ENCODE measurements around the gene WWOX. TPM values are rescaled to one million over a fixed set of nuclear protein-coding genes. Genes with fewer than 3 reads are reported as not detected.

Gene WWOX
- polyA plus RNA-seq, 2 of the 4 experiments (the other 2 are of a cell fraction), result 16.0 to 17.2 TPM

GRCh38 chr16:78528265-78528664 lies 428.8 kb downstream of the WWOX start:
- H3K4me3 ChIP-seq, result no peak overlapping the region
- 47% methylated on average over 5 of the region's 5 CpGs for WGBS (ENCODE audit: missing lambda C conversion rate)
- no peak overlapping the region for H3K4me2 ChIP-seq
- ATAC-seq (no peak), FAIRE-seq (no peak), DNase-seq (ENCODE audit: low read depth in 1 of 2, low spot score in 1 of 2) (no peak)
- CTCF ChIA-PET, result interaction anchor here (0.7 kb wide), 1 partner anchor 432 kb away, joined by 3 read pairs; no protein-coding TSS in a partner anchor
- H3K27ac ChIP-seq, result no peak overlapping the region
- TF ChIP-seq CEBPB (IDR thresholded peaks at IDR 0.05), result no peak
- no peak for TF ChIP-seq NFE2L2 (conservative IDR thresholded peaks at IDR 0.05; ENCODE audit: low read length)
- no peak for TF ChIP-seq BHLHE40 (IDR thresholded peaks at IDR 0.05; ENCODE audit: low read depth, low read length)
- TF ChIP-seq RCOR1 (IDR thresholded peaks at IDR 0.05; ENCODE audit: low read depth, low read length), result no peak
- TF ChIP-seq ZSCAN20 (CRISPR knock-in tag; IDR thresholded peaks at IDR 0.05), result no peak
- TF ChIP-seq ZNF302 (CRISPR knock-in tag; IDR thresholded peaks at IDR 0.05), result no peak
- TF ChIP-seq HOXB13 (CRISPR knock-in tag; IDR thresholded peaks at IDR 0.05; ENCODE audit: low read depth), result no peak
- TF ChIP-seq PHF8 (IDR thresholded peaks at IDR 0.05; ENCODE audit: borderline replicate concordance, low read depth), result no peak
- no peak for TF ChIP-seq MAX (IDR thresholded peaks at IDR 0.05)
- TF ChIP-seq POLR2A (IDR thresholded peaks at IDR 0.05; ENCODE audit: low read length), result no peak
- no peak for TF ChIP-seq HMGXB4 (CRISPR knock-in tag; IDR thresholded peaks at IDR 0.05; ENCODE audit: borderline replicate concordance)
- POLR2A ChIA-PET, result no interaction called here
- no peaks in the 10 kb centered on the region for H3K9me3 ChIP-seq
- H3K4me1 ChIP-seq, result peaks cover 6% of the 10 kb centered on the region; the same call in 1 of the 3 replicates

- Histone ChIP-seq H3K9me3 (no peaks in the 10 kb centered on the region), H3K27ac (no peak overlapping the region), H3K4me3 (no peak overlapping the region), H3K4me1 (no peaks in the 10 kb centered on the region), H3K4me2 (no peak overlapping the region)
- WGBS (ENCODE audit: missing lambda C conversion rate), result 51% methylated on average over 5 of the region's 5 CpGs
- ChIA-PET POLR2A (no interaction called here), CTCF (no interaction called here)
- ATAC-seq (no peak), DNase-seq (ENCODE audit: low read depth in 1 of 2, low spot score in 1 of 2) (no peak), FAIRE-seq (no peak)
- no peak for TF ChIP-seq E2F6 (IDR thresholded peaks at IDR 0.05; ENCODE audit: borderline replicate concordance, low read depth)
- TF ChIP-seq PBX3 (IDR thresholded peaks at IDR 0.05), result no peak
- TF ChIP-seq NFE2L2 (conservative IDR thresholded peaks at IDR 0.05; ENCODE audit: low read length), result no peak
- no peak for TF ChIP-seq CHD4 (IDR thresholded peaks at IDR 0.05; ENCODE audit: borderline replicate concordance)
- no peak for TF ChIP-seq NPAS2 (CRISPR knock-in tag; IDR thresholded peaks at IDR 0.05; ENCODE audit: borderline replicate concordance)
- TF ChIP-seq ZFP36 (IDR thresholded peaks at IDR 0.05; ENCODE audit: borderline replicate concordance, partially characterized antibody), result no peak
- no peak for TF ChIP-seq FOSB (CRISPR knock-in tag; IDR thresholded peaks at IDR 0.05)
- TF ChIP-seq BCL3 (IDR thresholded peaks at IDR 0.05), result no peak
These were observed 430.4 kb downstream of the WWOX start for GRCh38 chr16:78529881-78530280.

- ATAC-seq, result no peak
- TF ChIP-seq POLR2AphosphoS2 (conservative IDR thresholded peaks at IDR 0.05; ENCODE audit: low read length) (no peak), KDM1A (IDR thresholded peaks at IDR 0.05; ENCODE audit: low read depth) (no peak), ZNF302 (CRISPR knock-in tag; IDR thresholded peaks at IDR 0.05) (no peak), NR3C1 (IDR thresholded peaks at IDR 0.05) (no peak), CEBPB (IDR thresholded peaks at IDR 0.05) (no peak), HDAC2 (IDR thresholded peaks at IDR 0.05) (no peak), RNF2 (IDR thresholded peaks at IDR 0.05; ENCODE audit: borderline replicate concordance, low read depth) (no peak), SREBF2 (IDR thresholded peaks at IDR 0.05) (no peak)
- Histone ChIP-seq H3K9me3 (no peaks in the 10 kb centered on the region), H3K4me2 (no peak overlapping the region), H3K4me1 (no peaks in the 10 kb centered on the region), H3K27ac (no peak overlapping the region), H3K4me3 (no peak overlapping the region)
- no peak for FAIRE-seq
- 51% methylated on average over 4 of the region's 4 CpGs for WGBS (ENCODE audit: missing lambda C conversion rate)
- ChIA-PET POLR2A (no interaction called here), CTCF (no interaction called here)
- no peak for DNase-seq (ENCODE audit: low read depth in 1 of 2, low spot score in 1 of 2)
These were observed 430.8 kb downstream of the WWOX start for GRCh38 chr16:78530283-78530682.
